Heart right ventricle (tissue), 16 donors: ENCODE data around the gene COL6A2. TPM values are rescaled to one million over a fixed set of nuclear protein-coding genes. Genes with fewer than 3 reads are reported as not detected.

Experiments
- ATAC-seq, 8 donors: fragments of 200-7000 bp; cut with Tn5 transposase; one replicate each; pipeline ENCODE4 v1.9.1; 2020; ENCODE audit warnings: mild to moderate bottlenecking in 8 of 8, moderate library complexity in 8 of 8, moderate number of reproducible peaks in 1 of 8
- DNase-seq, 2 donors: peaks; one replicate each; pipeline ENCODE4 v3.0.0-alpha.2; 2020
- H3K27ac ChIP-seq, 10 donors: fragments of 200-600 bp; sonication (generic) in 2 of 10; one replicate each; pipeline versions ENCODE4 v1.5.0 to v1.8.0; 2020 to 2022; ENCODE audit warnings: mild to moderate bottlenecking in 3 of 10
- H3K27me3 ChIP-seq, 7 donors: fragments of 200-600 bp; one replicate each; pipeline ENCODE4 v1.8.0; 2021 to 2022; ENCODE audit warnings: mild to moderate bottlenecking in 2 of 7
- H3K36me3 ChIP-seq, 9 donors: fragments of 200-600 bp; sonication (generic) in 1 of 9; one replicate each; pipeline versions ENCODE4 v1.5.0 to v1.8.0; 2020 to 2022; ENCODE audit warnings: mild to moderate bottlenecking in 2 of 9
- H3K4me1 ChIP-seq, 9 donors: fragments of 200-600 bp; sonication (generic) in 1 of 9; one replicate each; pipeline versions ENCODE4 v1.5.0 to v1.8.0; 2020 to 2022; ENCODE audit warnings: mild to moderate bottlenecking in 4 of 9
- H3K4me3 ChIP-seq, 10 donors: fragments of 200-600 bp; sonication (generic) in 2 of 10; one replicate each; pipeline versions ENCODE4 v1.5.0 to v1.8.0; 2020 to 2022; ENCODE audit warnings: mild to moderate bottlenecking in 7 of 10, moderate library complexity in 2 of 10
- H3K9me3 ChIP-seq, 11 donors: fragments of 200-600 bp in 10 of 11; sonication (generic) in 2 of 11; one replicate each; pipeline versions ENCODE4 v1.5.0 to v1.8.0; 2013 to 2022; ENCODE audit warnings: mild to moderate bottlenecking in 2 of 11, control low read depth in 1 of 11, moderate library complexity in 1 of 11
- CTCF ChIP-seq, 9 donors: fragments of 200-600 bp; sonication (generic) in 2 of 9; IDR thresholded peaks; one replicate each; pipeline versions ENCODE4 v1.5.0 to v1.8.0; 2021 to 2022; ENCODE audit warnings: antibody characterized with exemption in 9 of 9, mild to moderate bottlenecking in 5 of 9, moderate library complexity in 1 of 9
- WGBS, 2 donors: extraction: QIAGEN DNeasy Blood & Tissue Kit; methylation state at CpG; one replicate each; pipeline ENCODE4 v1.1.7; 2013; ENCODE audit warnings: inconsistent platforms in 1 of 2; 5-methylcytosine and 5-hydroxymethylcytosine counted together
- intact Hi-C, 10 donors: fragments of 100-400 bp; cut with DNase I; formaldehyde crosslinking; loops; one replicate each; pipeline versions ENCODE4 v1.11.1 to v1.14.2; 2022
- polyA plus RNA-seq, 2 donors: library from polyadenylated mRNA; stranded (reverse); fragments of 200-250 nt; gene quantifications; one replicate each; pipeline ENCODE4 v1.2.3, GENCODE V29; 2013
- total RNA-seq, 10 donors: library from RNA; stranded (reverse); fragmentation: NEBNext Ultra II Directional in 3 of 10; extraction: Animal tissue kit (Norgen Biotek cat#: 25700) in 3 of 10; gene quantifications; one replicate each; pipeline versions ENCODE4 v1.2.1 to v1.2.4, GENCODE V29; 2021 to 2023
- donor health status: Arrhythmogenic right ventricular cardiomyopathy.
- donor health status: ischemic (EF 13 %, LVEDD 7.1; RV severe dilation, severe dysfunction).
- donor health status: healthy with polysubstance abuse.
- donor health status: DM: no; HTN: yes; CAD: no.
- donor health status: DM: no; HTN: no; CAD: no.
- donor health status: ischemic (EF 25% LVEDD 6.9; RV normal size, moderate dysfunction).
- donor health status: ischemic (EF 25% LVEDD 5.7; RV mildly dilated, moderate dysfunction).
- donor health status: healthy.
- donor health status: DM: yes; HTN: yes; CAD: no.
- donor health status: Ischemic cardiomyopathy.
- donor health status: ischemic (EF 35%, LVEDD 5.7; RV mildly dilated, moderate dysfunction).
- donor health status: nonischemic (EF 11% LVEDD 7.7; RV severe dilation, severe dysfunction).
- donor health status: DM: yes; HTN: yes; CAD: no.
- donor health status: PGD.
- donor health status: ischemic (EF 29% LVEDD 5.4; RV normal size, mild dysfunction).
- donor health status: nonischemic (EF 23%, LVEDD 6.1; RV moderate dilation, normal function).

The COL6A2 gene
- total and polyA plus RNA-seq, 12 donors, result 76.6 to 370 (median 162) TPM

- WGBS, 2 donors, result 92 to 95% methylated on average over 22 of the region's 22 CpGs
- peak in 1 of 8 donors; percentile 11 for ATAC-seq
- H3K27ac ChIP-seq, result peak overlapping the region in 4 of 10 donors; percentile 78 to 87 (median 83)
These were observed 47.1 kb upstream of the COL6A2 start for GRCh38 chr21:46050668-46051378.

GRCh38 chr21:46051379-46051770, 46.5 kb upstream of the COL6A2 start:
- Histone ChIP-seq H3K9me3 (no peaks in the 10 kb centered on the region), H3K27ac (peak overlapping the region in 1 of 10 donors; percentile 48), H3K4me3 (no peak overlapping the region), H3K27me3 (peaks cover 0 to 6% (median 0%) of the 10 kb centered on the region in 7 donors), H3K4me1 (peaks cover 0 to 39% (median 27%) of the 10 kb centered on the region in 9 donors), H3K36me3 (no peaks in the 10 kb centered on the region)
- 75 to 87% methylated on average over 16 of the region's 16 CpGs for WGBS, 2 donors
- no peak for TF ChIP-seq CTCF (IDR thresholded peaks at IDR 0.05)
- ATAC-seq, result no peak
- DNase-seq, result no peak
- intact Hi-C loops, result loop anchor here in 1 of 10 donors (2.0 kb wide), 1 partner anchor 49 kb away; no protein-coding TSS in a partner anchor

More at GRCh38 chr21:46050668-46051378, 47.1 kb upstream of the COL6A2 start:
- no peaks in the 10 kb centered on the region for H3K9me3 ChIP-seq
- peaks cover 0 to 6% (median 0%) of the 10 kb centered on the region in 7 donors for H3K27me3 ChIP-seq
- no peaks in the 10 kb centered on the region for H3K36me3 ChIP-seq
- intact Hi-C loops, result loop anchor here in 1 of 10 donors (2.0 kb wide), 1 partner anchor 48 kb away; no protein-coding TSS in a partner anchor
- DNase-seq, result no peak
- no peak overlapping the region for H3K4me3 ChIP-seq
- no peak for TF ChIP-seq CTCF (IDR thresholded peaks at IDR 0.05)
- peaks cover 0 to 36% (median 22%) of the 10 kb centered on the region in 9 donors for H3K4me1 ChIP-seq

- DNase-seq, result no peak
- 91 to 96% methylated on average over 33 of the region's 33 CpGs for whole genome bisulfite sequencing, 2 donors
- Histone ChIP-seq H3K27me3 (peaks cover 0 to 13% (median 0%) of the 10 kb centered on the region in 7 donors), H3K4me3 (no peak overlapping the region), H3K9me3 (no peaks in the 10 kb centered on the region), H3K4me1 (peaks cover 0 to 46% (median 34%) of the 10 kb centered on the region in 9 donors), H3K27ac (peak overlapping the region in 1 of 10 donors; percentile 48), H3K36me3 (no peaks in the 10 kb centered on the region)
- ATAC-seq, result no peak
- no peak for TF ChIP-seq CTCF (IDR thresholded peaks at IDR 0.05)
- intact Hi-C loops, result loop anchor here in 1 of 10 donors (2.0 kb wide), 1 partner anchor 49 kb away; no protein-coding TSS in a partner anchor
These were observed 45.9 kb upstream of the COL6A2 start for GRCh38 chr21:46051821-46052675.
